ENCODE measurements around the gene RAB3GAP1. TPM values are rescaled to one million over a fixed set of nuclear protein-coding genes. Genes with fewer than 3 reads are reported as not detected.

RAB3GAP1 gene
- total RNA-seq, 1 donor from 2014 or later, result 46.4 TPM

DNA sequence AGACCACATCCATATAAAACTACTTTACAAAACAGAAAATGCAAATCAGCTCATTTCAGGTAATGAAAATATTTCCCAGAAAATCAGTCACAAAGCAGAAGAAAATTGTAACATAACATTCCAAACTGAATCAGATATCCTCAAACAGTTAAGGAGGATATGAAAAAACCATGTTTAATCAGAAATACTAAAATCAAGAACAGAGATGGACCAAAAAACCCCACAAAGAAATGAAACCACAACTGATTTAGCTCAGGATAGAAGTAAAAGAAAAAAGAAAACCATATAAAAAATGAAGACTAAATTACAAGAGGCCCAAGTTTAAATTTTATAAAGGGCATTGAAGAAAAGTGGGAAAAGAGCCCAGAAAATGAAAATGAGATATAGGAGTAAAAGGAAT is 102.9 kb downstream of the RAB3GAP1 start:
- H3K27ac ChIP-seq (ENCODE audit: low read depth, low read length), result no peak overlapping the region
- no peaks in the 10 kb centered on the region for H3K27me3 ChIP-seq (ENCODE audit: control insufficient read depth in 3 of 3, insufficient read depth in 3 of 3, low read length in 3 of 3)
- no peaks in the 10 kb centered on the region for H3K9me3 ChIP-seq (ENCODE audit: control insufficient read depth in 3 of 3, low read length in 3 of 3)
- no peak overlapping the region for H3K4me3 ChIP-seq (ENCODE audit: low read length in 3 of 3)
- no peak overlapping the region for H3K9ac ChIP-seq (ENCODE audit: low read depth in 1 of 3, low read length in 3 of 3)
- H3K4me1 ChIP-seq (ENCODE audit: control insufficient read depth in 3 of 3, insufficient read depth in 3 of 3, low read length in 3 of 3), result no peaks in the 10 kb centered on the region
- H3K36me3 ChIP-seq (ENCODE audit: control insufficient read depth in 3 of 3, insufficient read depth in 3 of 3, low read length in 3 of 3), result peaks cover 22 to 56% (median 50%) of the 10 kb centered on the region in 3 donors

DNA sequence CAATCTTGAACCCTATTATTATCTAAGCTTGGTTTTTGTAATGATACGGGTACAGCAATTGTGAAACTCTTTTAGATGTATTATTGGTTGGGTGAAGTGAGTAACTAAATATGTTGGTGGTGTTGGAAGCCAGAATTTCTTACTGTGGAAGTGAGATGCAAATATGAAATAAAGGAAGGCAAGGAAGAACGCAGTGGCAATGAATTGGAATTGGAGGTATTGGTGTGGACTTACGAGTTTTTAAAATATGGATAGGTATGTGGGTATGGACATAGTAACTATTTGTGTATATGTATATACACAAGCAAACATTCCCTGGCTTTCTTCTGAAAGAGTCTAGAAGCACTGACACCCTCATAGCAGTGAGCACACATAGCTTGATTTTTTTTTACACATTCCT is 105.8 kb downstream of the RAB3GAP1 start:
- H3K4me3 ChIP-seq (ENCODE audit: low read length in 3 of 3), result no peak overlapping the region
- no peak overlapping the region for H3K9ac ChIP-seq (ENCODE audit: low read depth in 1 of 3, low read length in 3 of 3)
- no peaks in the 10 kb centered on the region for H3K4me1 ChIP-seq (ENCODE audit: control insufficient read depth in 3 of 3, insufficient read depth in 3 of 3, low read length in 3 of 3)
- no peak overlapping the region for H3K27ac ChIP-seq (ENCODE audit: low read depth, low read length)
- H3K9me3 ChIP-seq (ENCODE audit: control insufficient read depth in 3 of 3, low read length in 3 of 3), result no peaks in the 10 kb centered on the region
- peaks cover 12 to 37% (median 32%) of the 10 kb centered on the region in 3 donors for H3K36me3 ChIP-seq (ENCODE audit: control insufficient read depth in 3 of 3, insufficient read depth in 3 of 3, low read length in 3 of 3)
- H3K27me3 ChIP-seq (ENCODE audit: control insufficient read depth in 3 of 3, insufficient read depth in 3 of 3, low read length in 3 of 3), result no peaks in the 10 kb centered on the region

DNA sequence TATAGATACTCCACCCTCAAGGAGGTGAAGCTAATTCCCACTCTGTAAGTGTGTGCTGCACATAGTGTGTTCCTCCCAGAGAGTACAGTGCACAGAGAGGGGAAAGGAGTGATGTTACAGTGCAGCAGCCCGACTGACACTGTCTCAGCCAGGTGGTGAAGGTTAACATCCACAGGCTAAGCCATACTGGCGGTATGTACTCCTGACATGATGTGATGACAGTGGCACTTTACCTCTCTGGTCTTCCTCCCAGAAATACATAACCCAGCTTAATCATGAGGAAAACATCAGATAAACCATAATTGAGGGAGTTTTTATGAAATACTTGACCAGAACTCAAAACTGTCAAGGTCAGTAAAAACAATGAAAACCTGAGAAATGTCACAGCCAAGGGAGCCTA is 107.1 kb downstream of the RAB3GAP1 start:
- no peak overlapping the region for H3K27ac ChIP-seq (ENCODE audit: low read depth, low read length)

DNA sequence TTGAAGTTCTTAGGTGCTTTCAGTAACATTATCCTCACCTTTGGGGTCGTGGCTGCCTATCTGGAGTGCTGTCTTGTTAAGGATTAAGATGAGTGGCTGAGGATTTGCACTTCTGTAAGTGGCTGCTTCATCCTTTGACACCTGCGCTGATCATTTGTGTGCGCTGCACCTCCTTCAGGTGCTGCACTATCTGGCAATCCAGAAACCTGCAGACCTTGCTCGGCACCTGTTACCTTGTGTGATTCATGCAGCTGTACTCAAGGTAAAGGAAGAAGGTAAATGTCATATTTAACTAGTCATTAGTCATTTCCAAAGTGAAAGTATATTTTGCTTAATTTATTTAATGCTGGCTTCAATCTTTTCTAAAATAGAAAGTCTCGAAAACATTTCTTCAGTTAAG is 110.3 kb downstream of the RAB3GAP1 start:
- H3K27ac ChIP-seq (ENCODE audit: low read depth, low read length), result no peak overlapping the region
- no peak overlapping the region for H3K4me3 ChIP-seq (ENCODE audit: low read length in 3 of 3)
- H3K4me1 ChIP-seq (ENCODE audit: control insufficient read depth in 3 of 3, insufficient read depth in 3 of 3, low read length in 3 of 3), result no peaks in the 10 kb centered on the region
- no peaks in the 10 kb centered on the region for H3K27me3 ChIP-seq (ENCODE audit: control insufficient read depth in 3 of 3, insufficient read depth in 3 of 3, low read length in 3 of 3)
- H3K36me3 ChIP-seq (ENCODE audit: control insufficient read depth in 3 of 3, insufficient read depth in 3 of 3, low read length in 3 of 3), result peaks cover 9 to 42% (median 34%) of the 10 kb centered on the region in 3 donors
- H3K9ac ChIP-seq (ENCODE audit: low read depth in 1 of 3, low read length in 3 of 3), result no peak overlapping the region
- no peaks in the 10 kb centered on the region for H3K9me3 ChIP-seq (ENCODE audit: control insufficient read depth in 3 of 3, low read length in 3 of 3)

More for the DNA sequence above, 107.1 kb downstream of the RAB3GAP1 start:
- H3K27me3 ChIP-seq (ENCODE audit: control insufficient read depth in 3 of 3, insufficient read depth in 3 of 3, low read length in 3 of 3), result no peaks in the 10 kb centered on the region
- no peak overlapping the region for H3K9ac ChIP-seq (ENCODE audit: low read depth in 1 of 3, low read length in 3 of 3)
- H3K36me3 ChIP-seq (ENCODE audit: control insufficient read depth in 3 of 3, insufficient read depth in 3 of 3, low read length in 3 of 3), result peaks cover 9 to 41% (median 30%) of the 10 kb centered on the region in 3 donors
- no peak overlapping the region for H3K4me3 ChIP-seq (ENCODE audit: low read length in 3 of 3)
- no peaks in the 10 kb centered on the region for H3K9me3 ChIP-seq (ENCODE audit: control insufficient read depth in 3 of 3, low read length in 3 of 3)
- no peaks in the 10 kb centered on the region for H3K4me1 ChIP-seq (ENCODE audit: control insufficient read depth in 3 of 3, insufficient read depth in 3 of 3, low read length in 3 of 3)

DNA sequence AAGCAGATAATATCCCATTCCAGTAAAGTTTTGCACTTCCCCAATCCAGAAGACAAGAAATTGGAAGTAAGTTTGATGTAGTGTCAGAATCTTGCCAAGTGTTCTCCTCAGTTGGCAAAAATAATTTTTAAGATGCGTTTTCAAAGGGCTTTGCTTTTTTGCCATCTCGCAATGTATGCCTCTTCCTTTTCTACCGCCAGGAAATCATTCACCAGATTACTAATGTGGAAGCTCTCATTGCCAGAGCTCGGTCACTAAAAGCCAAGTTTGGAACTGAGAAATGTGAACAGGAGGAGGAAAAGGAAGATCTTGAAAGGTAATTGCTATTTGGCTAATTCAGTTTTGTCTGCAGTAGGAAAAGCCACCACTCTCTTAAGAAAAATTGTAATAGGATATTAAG is 110.7 kb downstream of the RAB3GAP1 start:
- peaks cover 9 to 42% (median 37%) of the 10 kb centered on the region in 3 donors for H3K36me3 ChIP-seq (ENCODE audit: control insufficient read depth in 3 of 3, insufficient read depth in 3 of 3, low read length in 3 of 3)

DNA sequence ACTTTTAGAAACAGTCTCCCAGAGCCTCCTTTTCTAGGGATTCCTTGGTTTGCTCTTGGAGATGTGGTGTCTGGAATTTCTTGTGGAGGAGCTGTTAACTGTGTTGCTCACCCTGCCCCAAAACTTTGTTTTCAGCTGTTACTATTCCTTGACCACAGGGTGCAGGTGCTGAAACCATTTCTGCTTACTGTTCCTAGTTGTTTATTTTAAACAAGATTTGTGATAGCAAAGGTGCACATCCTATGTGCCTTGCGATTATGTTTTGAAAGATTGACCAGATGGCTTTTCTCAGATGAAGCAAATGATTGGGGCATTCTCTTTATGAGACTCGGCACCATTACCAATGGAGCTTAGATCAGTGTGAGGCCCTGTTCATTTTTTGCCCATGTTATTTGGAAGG is 111.2 kb downstream of the RAB3GAP1 start:
- H3K27ac ChIP-seq (ENCODE audit: low read depth, low read length), result no peak overlapping the region
- no peak overlapping the region for H3K9ac ChIP-seq (ENCODE audit: low read depth in 1 of 3, low read length in 3 of 3)
- H3K4me3 ChIP-seq (ENCODE audit: low read length in 3 of 3), result no peak overlapping the region
- H3K4me1 ChIP-seq (ENCODE audit: control insufficient read depth in 3 of 3, insufficient read depth in 3 of 3, low read length in 3 of 3), result no peaks in the 10 kb centered on the region
- no peaks in the 10 kb centered on the region for H3K27me3 ChIP-seq (ENCODE audit: control insufficient read depth in 3 of 3, insufficient read depth in 3 of 3, low read length in 3 of 3)
- no peaks in the 10 kb centered on the region for H3K9me3 ChIP-seq (ENCODE audit: control insufficient read depth in 3 of 3, low read length in 3 of 3)
- peaks cover 9 to 46% (median 41%) of the 10 kb centered on the region in 3 donors for H3K36me3 ChIP-seq (ENCODE audit: control insufficient read depth in 3 of 3, insufficient read depth in 3 of 3, low read length in 3 of 3)

More for the DNA sequence above, 110.7 kb downstream of the RAB3GAP1 start:
- Histone ChIP-seq H3K9ac (ENCODE audit: low read depth in 1 of 3, low read length in 3 of 3) (no peak overlapping the region), H3K4me3 (ENCODE audit: low read length in 3 of 3) (no peak overlapping the region), H3K9me3 (ENCODE audit: control insufficient read depth in 3 of 3, low read length in 3 of 3) (no peaks in the 10 kb centered on the region), H3K27me3 (ENCODE audit: control insufficient read depth in 3 of 3, insufficient read depth in 3 of 3, low read length in 3 of 3) (no peaks in the 10 kb centered on the region), H3K27ac (ENCODE audit: low read depth, low read length) (no peak overlapping the region), H3K4me1 (ENCODE audit: control insufficient read depth in 3 of 3, insufficient read depth in 3 of 3, low read length in 3 of 3) (no peaks in the 10 kb centered on the region)

DNA sequence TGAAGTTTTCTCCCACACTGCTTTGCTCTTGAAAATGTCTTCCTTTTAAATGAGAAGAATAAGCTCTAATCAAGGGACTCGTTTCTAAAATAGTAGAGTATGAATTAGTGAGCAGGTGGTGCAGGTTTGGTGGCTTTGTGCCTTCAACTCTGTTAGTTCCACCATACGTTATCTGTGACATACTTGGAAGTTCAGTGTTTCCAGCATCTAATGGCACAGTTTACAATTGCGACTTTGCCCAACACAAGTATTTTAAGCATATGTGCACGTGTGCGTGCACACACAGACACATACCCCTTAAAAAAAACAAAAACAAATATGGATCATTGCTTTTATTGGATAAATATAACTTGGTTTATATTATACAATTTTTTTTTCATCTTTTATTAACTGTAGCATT is 111.8 kb downstream of the RAB3GAP1 start:
- Histone ChIP-seq H3K27me3 (ENCODE audit: control insufficient read depth in 3 of 3, insufficient read depth in 3 of 3, low read length in 3 of 3) (no peaks in the 10 kb centered on the region), H3K9me3 (ENCODE audit: control insufficient read depth in 3 of 3, low read length in 3 of 3) (no peaks in the 10 kb centered on the region), H3K4me3 (ENCODE audit: low read length in 3 of 3) (no peak overlapping the region), H3K27ac (ENCODE audit: low read depth, low read length) (no peak overlapping the region), H3K36me3 (ENCODE audit: control insufficient read depth in 3 of 3, insufficient read depth in 3 of 3, low read length in 3 of 3) (peaks cover 13 to 51% (median 43%) of the 10 kb centered on the region in 3 donors), H3K9ac (ENCODE audit: low read depth in 1 of 3, low read length in 3 of 3) (no peak overlapping the region), H3K4me1 (ENCODE audit: control insufficient read depth in 3 of 3, insufficient read depth in 3 of 3, low read length in 3 of 3) (no peaks in the 10 kb centered on the region)

DNA sequence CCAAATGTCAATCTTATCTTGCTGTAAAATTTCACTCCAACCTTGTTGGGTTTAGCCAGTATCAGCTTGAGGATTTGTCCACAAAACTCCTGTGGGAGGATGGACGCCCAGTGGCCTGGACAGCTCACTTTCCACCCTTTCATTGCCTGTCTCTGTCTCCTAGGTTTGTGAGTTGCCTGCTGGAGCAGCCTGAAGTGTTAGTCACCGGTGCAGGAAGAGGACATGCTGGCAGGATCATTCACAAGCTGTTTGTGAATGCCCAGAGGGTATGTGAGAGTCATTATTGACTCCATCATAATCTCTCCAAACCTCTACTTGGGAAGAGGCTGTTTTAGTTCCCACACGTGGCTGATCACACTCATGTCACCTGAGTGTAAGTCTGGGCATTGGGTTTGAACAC is 112.3 kb downstream of the RAB3GAP1 start:
- Histone ChIP-seq H3K27ac (ENCODE audit: low read depth, low read length) (no peak overlapping the region), H3K9me3 (ENCODE audit: control insufficient read depth in 3 of 3, low read length in 3 of 3) (no peaks in the 10 kb centered on the region), H3K4me1 (ENCODE audit: control insufficient read depth in 3 of 3, insufficient read depth in 3 of 3, low read length in 3 of 3) (no peaks in the 10 kb centered on the region), H3K36me3 (ENCODE audit: control insufficient read depth in 3 of 3, insufficient read depth in 3 of 3, low read length in 3 of 3) (peaks cover 12 to 51% (median 45%) of the 10 kb centered on the region in 3 donors), H3K27me3 (ENCODE audit: control insufficient read depth in 3 of 3, insufficient read depth in 3 of 3, low read length in 3 of 3) (no peaks in the 10 kb centered on the region), H3K4me3 (ENCODE audit: low read length in 3 of 3) (no peak overlapping the region), H3K9ac (ENCODE audit: low read depth in 1 of 3, low read length in 3 of 3) (no peak overlapping the region)

DNA sequence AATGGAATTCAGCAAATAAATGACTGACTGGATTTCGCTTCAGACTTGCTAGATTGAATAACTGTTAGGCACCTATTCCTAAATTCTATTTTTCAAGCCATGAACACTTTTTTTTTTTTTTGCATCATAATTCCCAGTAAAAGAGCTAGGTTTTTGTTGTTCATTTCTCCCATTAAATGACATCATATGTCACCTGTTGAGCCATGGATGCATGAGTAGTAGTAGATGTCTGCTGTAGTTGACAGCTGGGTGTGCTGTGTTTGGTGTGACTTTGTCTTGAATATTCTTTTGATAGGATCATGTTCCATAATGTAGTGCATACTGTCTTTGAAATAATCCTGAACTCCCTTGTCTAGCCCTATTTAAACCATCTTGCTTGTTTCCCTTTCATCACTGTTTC is 115.2 kb downstream of the RAB3GAP1 start:
- no peaks in the 10 kb centered on the region for H3K4me1 ChIP-seq (ENCODE audit: control insufficient read depth in 3 of 3, insufficient read depth in 3 of 3, low read length in 3 of 3)
- H3K9ac ChIP-seq (ENCODE audit: low read depth in 1 of 3, low read length in 3 of 3), result no peak overlapping the region
- no peak overlapping the region for H3K4me3 ChIP-seq (ENCODE audit: low read length in 3 of 3)
- H3K27me3 ChIP-seq (ENCODE audit: control insufficient read depth in 3 of 3, insufficient read depth in 3 of 3, low read length in 3 of 3), result no peaks in the 10 kb centered on the region
- H3K9me3 ChIP-seq (ENCODE audit: control insufficient read depth in 3 of 3, low read length in 3 of 3), result no peaks in the 10 kb centered on the region
- H3K27ac ChIP-seq (ENCODE audit: low read depth, low read length), result no peak overlapping the region
- peaks cover 22 to 65% (median 61%) of the 10 kb centered on the region in 3 donors for H3K36me3 ChIP-seq (ENCODE audit: control insufficient read depth in 3 of 3, insufficient read depth in 3 of 3, low read length in 3 of 3)

DNA sequence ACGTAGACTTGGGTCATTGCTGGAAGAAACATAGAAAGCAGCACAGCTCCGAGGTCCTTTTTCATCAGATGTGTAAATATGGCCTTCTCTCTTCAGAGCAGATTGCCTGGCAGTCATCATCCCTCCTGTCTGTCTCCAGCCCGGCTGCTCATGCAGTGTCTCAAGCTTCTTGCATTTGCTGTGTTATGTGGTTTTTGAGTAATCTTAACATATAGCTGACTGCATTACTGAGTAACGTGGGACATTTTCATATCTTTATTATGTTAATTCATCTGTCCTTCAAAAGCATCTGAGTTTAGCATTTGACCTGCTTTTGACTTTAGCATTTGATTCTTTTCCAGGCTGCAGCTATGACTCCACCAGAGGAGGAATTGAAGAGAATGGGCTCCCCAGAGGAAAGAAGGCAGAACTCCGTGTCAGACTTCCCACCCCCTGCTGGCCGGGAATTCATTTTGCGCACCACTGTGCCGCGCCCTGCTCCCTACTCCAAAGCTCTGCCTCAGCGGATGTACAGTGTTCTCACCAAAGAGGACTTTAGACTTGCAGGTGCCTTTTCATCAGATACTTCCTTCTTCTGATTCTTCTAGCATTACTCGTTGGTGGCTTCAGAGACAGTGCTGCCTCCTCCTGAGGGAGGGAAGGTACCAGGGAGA is 116.2 kb downstream of the RAB3GAP1 start:
- Histone ChIP-seq H3K27me3 (ENCODE audit: control insufficient read depth in 3 of 3, insufficient read depth in 3 of 3, low read length in 3 of 3) (no peaks in the 10 kb centered on the region), H3K9ac (ENCODE audit: low read depth in 1 of 3, low read length in 3 of 3) (no peak overlapping the region), H3K4me3 (ENCODE audit: low read length in 3 of 3) (no peak overlapping the region), H3K27ac (ENCODE audit: low read depth, low read length) (no peak overlapping the region), H3K36me3 (ENCODE audit: control insufficient read depth in 3 of 3, insufficient read depth in 3 of 3, low read length in 3 of 3) (peaks cover 22 to 56% (median 55%) of the 10 kb centered on the region in 3 donors), H3K4me1 (ENCODE audit: control insufficient read depth in 3 of 3, insufficient read depth in 3 of 3, low read length in 3 of 3) (no peaks in the 10 kb centered on the region), H3K9me3 (ENCODE audit: control insufficient read depth in 3 of 3, low read length in 3 of 3) (no peaks in the 10 kb centered on the region)
